Hepatocyte (in vitro differentiated cells): ENCODE data around the gene FADS3. TPM values are rescaled to one million over a fixed set of nuclear protein-coding genes. Genes with fewer than 3 reads are reported as not detected.

Experiments used
- DNase-seq: peaks from one replicate; pipeline ENCODE4 v3.0.0-alpha.2; 2016; ENCODE audit warnings: low spot score
- H2AFZ ChIP-seq: fragments of 200-600 bp; sonication (generic); 2 replicates; pipeline ENCODE4 v1.6.0; 2016; ENCODE audit warnings: antibody characterized with exemption, mild to moderate bottlenecking
- H3K27ac ChIP-seq: fragments of 200-600 bp; sonication (generic); 2 replicates; pipeline ENCODE4 v1.5.1; 2016; ENCODE audit warnings: mild to moderate bottlenecking
- H3K27me3 ChIP-seq: fragments of 200-600 bp; sonication (generic); 2 replicates; pipeline ENCODE4 v1.6.1; 2016
- H3K36me3 ChIP-seq: fragments of 200-600 bp; sonication (generic); replicated peaks from 2 replicates; pipeline ENCODE4 v1.5.1; 2016; ENCODE audit warnings: low read depth; ENCODE audit not compliant: insufficient read depth
- H3K4me1 ChIP-seq: fragments of 200-600 bp; sonication (generic); 2 replicates; pipeline ENCODE4 v1.5.1; 2016; ENCODE audit warnings: mild to moderate bottlenecking, moderate library complexity; ENCODE audit not compliant: insufficient read depth
- H3K4me2 ChIP-seq: fragments of 200-600 bp; sonication (generic); 2 replicates; pipeline ENCODE4 v1.6.0; 2016
- H3K4me3 ChIP-seq: fragments of 200-600 bp; sonication (generic); 2 replicates; pipeline ENCODE4 v1.5.1; 2016; ENCODE audit warnings: mild to moderate bottlenecking
- H3K79me2 ChIP-seq: fragments of 200-600 bp; sonication (generic); 2 replicates; pipeline ENCODE4 v1.6.0; 2017; ENCODE audit warnings: mild to moderate bottlenecking
- H3K9me2 ChIP-seq: fragments of 200-600 bp; sonication (generic); replicated peaks from 2 replicates; pipeline ENCODE4 v1.6.0; 2017; ENCODE audit warnings: mild to moderate bottlenecking; ENCODE audit not compliant: insufficient read depth
- H3K9me3 ChIP-seq: fragments of 200-600 bp; sonication (generic); 2 replicates; pipeline ENCODE4 v1.5.1; 2016; ENCODE audit warnings: low read depth, mild to moderate bottlenecking
- H4K20me1 ChIP-seq: fragments of 200-600 bp; sonication (generic); 2 replicates; pipeline ENCODE4 v1.6.0; 2016; ENCODE audit warnings: mild to moderate bottlenecking; ENCODE audit not compliant: insufficient read depth, poor library complexity, severe bottlenecking
- EZH2 ChIP-seq: fragments of 200-600 bp; sonication (generic); IDR thresholded peaks from 2 replicates; pipeline ENCODE4 v1.6.1; 2016; ENCODE audit warnings: antibody characterized with exemption, mild to moderate bottlenecking, borderline replicate concordance
- EZH2phosphoT487 ChIP-seq: fragments of 200-600 bp; sonication (generic); IDR thresholded peaks from one replicate; pipeline ENCODE4 v1.6.1; 2018; ENCODE audit warnings: antibody characterized with exemption, mild to moderate bottlenecking, low read depth, moderate library complexity; ENCODE audit not compliant: unreplicated experiment, severe bottlenecking
- WGBS: methylation state at CpG from one replicate; pipeline ENCODE4 v1.1.6; 2016; ENCODE audit warnings: low lambda C conversion rate; ENCODE audit errors: missing lambda C conversion rate; 5-methylcytosine and 5-hydroxymethylcytosine counted together
- polyA plus RNA-seq: library from polyadenylated mRNA; unstranded; fragments of >200 nt; fragmentation: Nextera tagmentation; extraction: Ambion mirVana; gene quantifications from 2 replicates; pipeline ENCODE4 v1.2.1, GENCODE V29; 2016
- total RNA-seq: library from RNA; depleted of rRNA; stranded (reverse); fragments of >200 nt; gene quantifications from 2 replicates; pipeline ENCODE4 v1.2.3, GENCODE V29; 2014
- TF ChIP-seq, protein P1 (sequence below): fragments of 200-600 bp; sonication (generic); IDR thresholded peaks from 2 replicates; pipeline ENCODE4 v1.5.1; 2016; ENCODE audit warnings: antibody characterized with exemption, mild to moderate bottlenecking; ENCODE audit not compliant: poor library complexity

Gene FADS3
- total and polyA plus RNA-seq, 2 experiments from 2014 or later, result 19.4 to 37.0 TPM

DNA sequence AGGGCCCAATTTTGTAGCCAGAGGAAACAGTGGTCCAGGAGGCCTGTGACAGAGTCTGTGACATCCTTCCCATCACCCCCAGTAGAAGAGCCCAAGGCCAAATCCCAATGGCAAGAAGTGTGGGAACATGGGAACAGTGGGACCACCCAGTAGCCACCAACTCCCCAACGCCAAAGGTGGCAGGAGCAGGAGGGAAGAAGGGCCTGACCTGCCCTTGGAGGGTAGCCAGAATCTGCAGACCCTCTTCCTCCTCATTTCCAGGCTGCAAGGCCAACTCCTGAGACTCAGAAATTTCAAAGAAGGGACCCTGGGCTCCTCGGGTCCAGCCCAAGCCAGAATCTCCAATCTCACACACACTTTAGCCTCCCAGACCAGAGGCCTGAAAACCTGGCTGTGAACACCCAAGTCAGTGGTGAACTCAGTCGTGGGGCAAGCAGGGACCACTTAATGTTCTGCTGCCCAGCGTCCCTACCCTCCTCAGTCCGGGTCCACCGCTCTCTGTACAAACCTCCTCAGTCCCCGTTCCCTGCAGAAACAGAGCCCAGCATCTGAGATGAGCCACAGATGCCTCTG is 19.9 kb upstream of the FADS3 start:
- Histone ChIP-seq H4K20me1 (no peaks in the 10 kb centered on the region), H3K27me3 (no peaks in the 10 kb centered on the region), H3K27ac (no peak overlapping the region), H3K9me2 (no peaks in the 10 kb centered on the region), H3K36me3 (no peaks in the 10 kb centered on the region), H3K4me1 (peaks cover 11% of the 10 kb centered on the region), H2AFZ (no peak overlapping the region), H3K9me3 (no peaks in the 10 kb centered on the region), H3K4me2 (no peak overlapping the region), H3K4me3 (no peak overlapping the region), H3K79me2 (peaks cover 7% of the 10 kb centered on the region)
- DNase-seq, result no peak
- no peak for TF ChIP-seq EZH2phosphoT487
- no peak for TF ChIP-seq EZH2
- TF ChIP-seq, protein P1, sequence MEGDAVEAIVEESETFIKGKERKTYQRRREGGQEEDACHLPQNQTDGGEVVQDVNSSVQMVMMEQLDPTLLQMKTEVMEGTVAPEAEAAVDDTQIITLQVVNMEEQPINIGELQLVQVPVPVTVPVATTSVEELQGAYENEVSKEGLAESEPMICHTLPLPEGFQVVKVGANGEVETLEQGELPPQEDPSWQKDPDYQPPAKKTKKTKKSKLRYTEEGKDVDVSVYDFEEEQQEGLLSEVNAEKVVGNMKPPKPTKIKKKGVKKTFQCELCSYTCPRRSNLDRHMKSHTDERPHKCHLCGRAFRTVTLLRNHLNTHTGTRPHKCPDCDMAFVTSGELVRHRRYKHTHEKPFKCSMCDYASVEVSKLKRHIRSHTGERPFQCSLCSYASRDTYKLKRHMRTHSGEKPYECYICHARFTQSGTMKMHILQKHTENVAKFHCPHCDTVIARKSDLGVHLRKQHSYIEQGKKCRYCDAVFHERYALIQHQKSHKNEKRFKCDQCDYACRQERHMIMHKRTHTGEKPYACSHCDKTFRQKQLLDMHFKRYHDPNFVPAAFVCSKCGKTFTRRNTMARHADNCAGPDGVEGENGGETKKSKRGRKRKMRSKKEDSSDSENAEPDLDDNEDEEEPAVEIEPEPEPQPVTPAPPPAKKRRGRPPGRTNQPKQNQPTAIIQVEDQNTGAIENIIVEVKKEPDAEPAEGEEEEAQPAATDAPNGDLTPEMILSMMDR, result no peak
- WGBS, result 88% methylated on average over 7 of the region's 7 CpGs

GRCh38 chr11:61910187-61911127 is 19.1 kb upstream of the FADS3 start:
- peaks cover 11% of the 10 kb centered on the region for H3K4me1 ChIP-seq
- H3K9me3 ChIP-seq, result no peaks in the 10 kb centered on the region
- peaks cover 5% of the 10 kb centered on the region for H3K79me2 ChIP-seq
- H4K20me1 ChIP-seq, result no peaks in the 10 kb centered on the region
- DNase-seq, result no peak
- no peak overlapping the region for H3K27ac ChIP-seq
- 92% methylated on average over 13 of the region's 13 CpGs for WGBS
- no peak overlapping the region for H3K4me3 ChIP-seq
- no peaks in the 10 kb centered on the region for H3K9me2 ChIP-seq
- no peaks in the 10 kb centered on the region for H3K36me3 ChIP-seq
- no peak overlapping the region for H2AFZ ChIP-seq
- H3K4me2 ChIP-seq, result no peak overlapping the region
- TF ChIP-seq, protein P1, result no peak
- TF ChIP-seq EZH2phosphoT487 (no peak), EZH2 (no peak)
- H3K27me3 ChIP-seq, result no peaks in the 10 kb centered on the region

DNA sequence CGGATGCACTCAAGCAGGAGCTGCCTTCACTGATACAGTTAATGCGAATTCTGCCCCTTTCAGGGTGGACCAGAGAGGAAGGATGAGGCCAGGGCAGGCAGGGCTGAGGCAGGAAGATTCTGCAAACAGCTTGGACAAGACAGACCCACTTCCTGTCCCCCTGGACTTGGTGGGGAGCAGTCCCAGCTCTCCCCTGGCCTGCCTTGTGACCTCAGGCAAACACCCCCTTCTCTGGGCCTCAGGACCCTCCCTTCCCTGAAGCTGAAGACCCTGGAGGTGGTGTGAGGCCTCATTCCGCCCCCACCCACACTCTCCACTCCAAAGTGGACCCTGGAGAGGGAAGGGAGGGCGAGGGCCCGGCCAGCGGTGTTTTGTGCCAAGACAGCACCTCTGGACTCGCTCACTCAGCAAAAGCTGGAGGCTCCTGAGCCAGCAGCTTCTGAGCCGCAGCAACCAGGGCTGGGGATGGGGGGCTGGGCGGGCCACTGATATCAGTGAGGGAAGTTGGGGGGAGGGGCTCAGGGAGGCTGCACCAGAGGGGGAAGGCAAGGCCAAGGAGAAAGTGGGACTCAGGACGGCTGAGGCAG is 17.5 kb upstream of the FADS3 start:
- Histone ChIP-seq H3K27ac (peak overlapping the region; percentile 31), H3K4me1 (peaks cover 15% of the 10 kb centered on the region), H4K20me1 (no peaks in the 10 kb centered on the region), H3K9me2 (no peaks in the 10 kb centered on the region), H2AFZ (no peak overlapping the region), H3K27me3 (no peaks in the 10 kb centered on the region), H3K36me3 (no peaks in the 10 kb centered on the region), H3K79me2 (no peaks in the 10 kb centered on the region), H3K4me2 (peak overlapping the region; percentile 51), H3K9me3 (no peaks in the 10 kb centered on the region), H3K4me3 (no peak overlapping the region)
- peak; percentile 54 for DNase-seq
- 48% methylated on average over 9 of the region's 10 CpGs for WGBS
- TF ChIP-seq EZH2phosphoT487, result no peak
- TF ChIP-seq, protein P1, result no peak
- no peak for TF ChIP-seq EZH2
